OCI-LY3 (cell line): ENCODE results near the gene TRIM10.

ENCODE experiments used
- H2AFZ ChIP-seq: fragments of 200-600, 300-600 bp; shearing (Covaris generic); 2 replicates; pipeline ENCODE4 v1.6.0; 2014; ENCODE audit warnings: antibody characterized with exemption, low read depth, low read length
- H3K27ac ChIP-seq: fragments of 200-600, 300-600 bp; sonication (generic); 2 replicates; pipeline ENCODE4 v1.5.1; 2014; ENCODE audit warnings: mild to moderate bottlenecking, low read length, moderate library complexity, mixed read lengths
- H3K27me3 ChIP-seq: fragments of 200-600, 300-600 bp; sonication (generic); 2 replicates; pipeline ENCODE4 v1.6.1; 2014; ENCODE audit warnings: low read depth, low read length, mixed read lengths
- H3K36me3 ChIP-seq: fragments of 200-600, 300-600 bp; sonication (generic); replicated peaks from 2 replicates; pipeline ENCODE3; 2014; ENCODE audit warnings: low read depth, low read length, mixed read lengths
- H3K4me1 ChIP-seq: fragments of 300-600, 200-600 bp; sonication (generic); 2 replicates; pipeline ENCODE4 v1.6.1; 2014; ENCODE audit warnings: low read length, mixed read lengths
- H3K4me2 ChIP-seq: fragments of 200-600, 300-600 bp; sonication (generic); 2 replicates; pipeline ENCODE4 v1.6.1; 2014; ENCODE audit warnings: low read length, mixed read lengths
- H3K4me3 ChIP-seq: fragments of 300-600, 200-600 bp; sonication (generic); 2 replicates; pipeline ENCODE4 v1.5.1; 2014; ENCODE audit warnings: antibody characterized with exemption, mild to moderate bottlenecking, low read length, moderate library complexity
- H3K79me2 ChIP-seq: fragments of 300-600, 200-600 bp; shearing (Covaris generic); 2 replicates; pipeline ENCODE4 v1.6.1; 2014; ENCODE audit warnings: mild to moderate bottlenecking, low read length, mixed read lengths
- H3K9ac ChIP-seq: fragments of 300-600, 200-600 bp; shearing (Covaris generic); 2 replicates; pipeline ENCODE4 v1.6.0; 2014; ENCODE audit warnings: mild to moderate bottlenecking, low read length, moderate library complexity
- H3K9me3 ChIP-seq: fragments of 200-600, 300-600 bp; shearing (Covaris generic); 2 replicates; pipeline ENCODE4 v1.6.1; 2014; ENCODE audit warnings: low read length, mixed read lengths; ENCODE audit not compliant: insufficient read depth
- H4K20me1 ChIP-seq: fragments of 200-600, 300-600 bp; sonication (generic); 2 replicates; pipeline ENCODE4 v1.6.1; 2016; ENCODE audit warnings: low read length, mixed read lengths; ENCODE audit not compliant: insufficient read depth
- EZH2phosphoT487 ChIP-seq: fragments of 200-600 bp; shearing (Covaris generic); IDR thresholded peaks from 2 replicates; pipeline ENCODE4 v1.6.1; 2018; ENCODE audit warnings: antibody characterized with exemption, mixed run types, low read depth
- TF ChIP-seq, protein P1 (sequence below): fragments of 200-600, 300-600 bp; sonication (generic); IDR thresholded peaks from 2 replicates; pipeline ENCODE4 v1.5.1; 2014; ENCODE audit warnings: antibody characterized with exemption, low read length, low read depth

TRIM10 gene

DNA sequence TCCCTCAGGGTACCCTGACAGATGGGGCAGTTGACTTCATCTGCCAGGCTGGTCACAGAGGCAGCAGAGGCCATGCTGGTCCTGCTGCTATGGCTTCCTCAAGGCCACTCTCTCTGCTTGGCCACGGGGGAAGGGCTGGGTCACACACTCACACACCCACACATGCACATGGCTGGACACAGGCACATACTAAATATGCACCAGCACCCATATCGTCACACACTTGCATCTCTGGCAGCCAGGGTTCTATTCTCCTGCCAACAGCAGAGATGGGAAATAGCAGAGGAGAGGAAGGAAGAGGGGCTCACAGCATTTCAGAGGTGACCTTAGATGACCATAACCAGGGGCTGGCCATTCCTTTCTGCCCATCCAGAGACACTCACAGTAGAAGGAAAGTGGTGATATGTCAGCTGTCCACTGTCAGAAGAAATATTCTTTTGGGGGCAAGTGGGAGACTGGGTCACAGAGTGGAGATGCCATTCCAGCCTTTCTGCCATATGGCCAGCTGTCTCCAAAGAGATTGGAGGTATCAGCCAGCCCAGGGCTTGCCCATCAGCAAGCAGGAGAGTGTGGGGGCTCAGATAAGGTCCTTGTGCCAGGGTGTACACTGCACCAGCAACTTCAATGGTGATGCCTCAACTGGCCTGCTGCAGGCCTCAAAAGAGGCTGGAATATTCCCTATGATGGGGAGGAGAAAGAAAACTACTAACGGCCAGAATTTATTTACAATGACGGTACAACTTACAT is at the start of gene TRIM10:
TRIM10 (minus strand) TSS at position 427 of the 747 bp plus-strand sequence; CDS start at position 74, 353 bp downstream.
- Histone ChIP-seq H3K9me3 (no peaks in the 10 kb centered on the region), H3K4me3 (no peak within 1 kb of the TSS), H3K4me2 (no peak within 1 kb of the TSS), H3K36me3 (no peaks in the 10 kb centered on the region), H3K79me2 (no peaks in the 10 kb centered on the region), H3K27me3 (no peaks in the 10 kb centered on the region), H2AFZ (no peak within 1 kb of the TSS), H3K27ac (no peak within 1 kb of the TSS), H4K20me1 (no peaks in the 10 kb centered on the region), H3K4me1 (peaks cover 29% of the 10 kb centered on the region), H3K9ac (no peak within 1 kb of the TSS)
- TF ChIP-seq, protein P1, sequence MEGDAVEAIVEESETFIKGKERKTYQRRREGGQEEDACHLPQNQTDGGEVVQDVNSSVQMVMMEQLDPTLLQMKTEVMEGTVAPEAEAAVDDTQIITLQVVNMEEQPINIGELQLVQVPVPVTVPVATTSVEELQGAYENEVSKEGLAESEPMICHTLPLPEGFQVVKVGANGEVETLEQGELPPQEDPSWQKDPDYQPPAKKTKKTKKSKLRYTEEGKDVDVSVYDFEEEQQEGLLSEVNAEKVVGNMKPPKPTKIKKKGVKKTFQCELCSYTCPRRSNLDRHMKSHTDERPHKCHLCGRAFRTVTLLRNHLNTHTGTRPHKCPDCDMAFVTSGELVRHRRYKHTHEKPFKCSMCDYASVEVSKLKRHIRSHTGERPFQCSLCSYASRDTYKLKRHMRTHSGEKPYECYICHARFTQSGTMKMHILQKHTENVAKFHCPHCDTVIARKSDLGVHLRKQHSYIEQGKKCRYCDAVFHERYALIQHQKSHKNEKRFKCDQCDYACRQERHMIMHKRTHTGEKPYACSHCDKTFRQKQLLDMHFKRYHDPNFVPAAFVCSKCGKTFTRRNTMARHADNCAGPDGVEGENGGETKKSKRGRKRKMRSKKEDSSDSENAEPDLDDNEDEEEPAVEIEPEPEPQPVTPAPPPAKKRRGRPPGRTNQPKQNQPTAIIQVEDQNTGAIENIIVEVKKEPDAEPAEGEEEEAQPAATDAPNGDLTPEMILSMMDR, result no peak
- TF ChIP-seq EZH2phosphoT487, result no peak

DNA sequence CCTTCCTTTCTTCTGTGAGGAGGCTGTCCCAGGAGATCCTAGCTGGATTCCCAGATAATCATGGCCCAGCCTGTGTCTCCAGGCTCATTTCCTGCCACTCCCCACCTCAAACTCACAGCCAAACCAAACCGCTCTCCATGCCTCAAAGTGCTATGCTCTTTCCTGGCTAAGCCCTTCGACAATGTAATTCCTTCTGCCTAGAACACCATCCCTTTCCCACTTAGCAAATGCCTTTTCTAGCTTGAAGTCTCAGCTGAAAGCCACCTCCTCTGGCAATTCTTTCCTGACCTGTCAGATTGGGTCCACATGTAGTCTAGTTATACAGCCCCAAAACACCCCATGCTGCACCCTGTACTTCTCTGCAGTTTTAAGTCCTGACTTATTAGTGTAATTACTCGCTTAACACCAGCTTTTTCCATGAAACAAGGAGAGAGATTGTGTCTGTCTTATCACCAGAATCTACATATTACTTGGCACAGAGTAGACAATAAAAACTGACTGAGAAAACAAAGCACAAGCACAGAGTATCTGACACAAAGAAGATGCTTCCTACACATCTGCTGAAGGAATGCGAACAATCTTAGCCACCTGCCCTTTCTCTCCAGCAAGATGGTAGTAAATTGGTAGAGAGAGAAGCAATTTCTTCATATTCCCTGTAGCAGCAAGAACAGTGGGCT is 46.7 kb upstream of the TRIM10 start:
- Histone ChIP-seq H3K27me3 (no peaks in the 10 kb centered on the region), H3K79me2 (peaks cover 82% of the 10 kb centered on the region), H3K27ac (no peak overlapping the region), H2AFZ (no peak overlapping the region), H3K4me3 (no peak overlapping the region), H3K36me3 (peaks cover 16% of the 10 kb centered on the region), H3K9ac (no peak overlapping the region), H4K20me1 (peaks cover 53% of the 10 kb centered on the region), H3K4me2 (no peak overlapping the region), H3K4me1 (peaks cover 22% of the 10 kb centered on the region), H3K9me3 (no peaks in the 10 kb centered on the region)
- no peak for TF ChIP-seq EZH2phosphoT487
- TF ChIP-seq, protein P1, result no peak

DNA sequence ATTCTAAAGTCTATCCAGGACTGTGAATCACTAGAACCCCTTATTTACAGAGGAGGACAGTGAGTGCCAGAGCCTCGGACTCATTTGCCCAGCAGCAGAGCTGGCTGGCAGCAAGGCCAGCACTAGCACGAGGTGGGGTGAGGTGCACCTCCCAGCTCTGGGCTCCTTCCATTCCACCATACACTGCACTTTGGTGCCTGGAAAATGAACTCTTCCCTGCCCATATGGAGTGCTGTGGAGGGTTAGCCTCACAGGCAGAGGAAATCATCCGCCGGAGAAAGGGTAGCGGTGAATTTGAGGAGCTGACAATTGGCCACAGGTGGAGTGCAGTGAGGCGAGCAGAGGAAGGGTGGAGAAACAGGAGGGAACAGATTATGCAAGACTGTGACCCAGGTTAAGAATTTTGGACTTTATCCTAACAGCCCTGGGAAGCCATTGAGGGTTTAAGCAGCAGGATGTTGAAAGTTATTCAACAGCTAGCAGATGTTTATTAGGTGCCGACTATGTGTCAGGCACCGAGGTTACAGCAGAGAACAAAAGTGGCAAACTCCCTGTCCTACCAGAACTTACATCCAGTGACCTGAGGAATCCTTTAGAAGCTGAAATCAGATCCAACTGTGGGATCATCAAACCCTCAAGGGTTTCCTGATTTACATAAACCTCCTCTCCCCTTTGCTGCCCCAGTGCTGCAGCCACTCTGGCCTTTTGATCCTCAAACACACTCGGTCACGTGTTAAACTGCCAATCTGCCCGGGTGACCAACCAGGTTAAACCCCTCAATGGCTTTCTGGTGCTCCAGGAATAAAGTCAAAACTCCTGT is 46.0 kb upstream of the TRIM10 start:
- H4K20me1 ChIP-seq, result peaks cover 59% of the 10 kb centered on the region
- no peaks in the 10 kb centered on the region for H3K9me3 ChIP-seq
- H3K27me3 ChIP-seq, result no peaks in the 10 kb centered on the region
- H3K4me3 ChIP-seq, result no peak overlapping the region
- peaks cover 19% of the 10 kb centered on the region for H3K4me1 ChIP-seq
- TF ChIP-seq, protein P1, result no peak
- no peak for TF ChIP-seq EZH2phosphoT487
- peaks cover 74% of the 10 kb centered on the region for H3K79me2 ChIP-seq
- no peak overlapping the region for H3K9ac ChIP-seq
- no peak overlapping the region for H3K4me2 ChIP-seq
- no peak overlapping the region for H3K27ac ChIP-seq
- peaks cover 16% of the 10 kb centered on the region for H3K36me3 ChIP-seq
- no peak overlapping the region for H2AFZ ChIP-seq

GRCh38 chr6:30206152-30206551 is 45.1 kb upstream of the TRIM10 start:
- Histone ChIP-seq H4K20me1 (peaks cover 57% of the 10 kb centered on the region), H3K9me3 (no peaks in the 10 kb centered on the region), H3K27ac (no peak overlapping the region), H3K4me2 (no peak overlapping the region), H3K4me1 (peaks cover 15% of the 10 kb centered on the region), H2AFZ (no peak overlapping the region), H3K27me3 (no peaks in the 10 kb centered on the region), H3K36me3 (peaks cover 18% of the 10 kb centered on the region), H3K79me2 (peaks cover 66% of the 10 kb centered on the region), H3K4me3 (no peak overlapping the region), H3K9ac (no peak overlapping the region)
- TF ChIP-seq EZH2phosphoT487, result no peak
- TF ChIP-seq, protein P1, result no peak
